Activated naive CD8-positive, alpha-beta T cell treated with anti-CD3 and anti-CD28 coated beads, Interleukin-2, amount 50 U/mL, for 24 hours (primary cell): ENCODE data around the gene TAF1A.
"Not testable (repeated sequence)": the region's sequence is repeated elsewhere in the genome, so short reads cannot be mapped to it uniquely, and the experiment has no call there.

Source experiments
- ATAC-seq: fragments of 150-1000 bp; cut with Tn5 transposase; one replicate; pipeline ENCODE4 v1.10.0; 2021
- DNase-seq: peaks from one replicate; pipeline ENCODE4 v3.0.0; 2021
- H3K27ac Mint-ChIP-seq: one replicate; pipeline ENCODE4 v1.8.0; 2021; ENCODE audit warnings: mild to moderate bottlenecking, mixed read lengths
- H3K27me3 Mint-ChIP-seq: one replicate; pipeline ENCODE4 v1.8.0; 2021; ENCODE audit warnings: mixed read lengths
- H3K36me3 Mint-ChIP-seq: one replicate; pipeline ENCODE4 v1.8.0; 2021; ENCODE audit warnings: low read depth, mixed read lengths
- H3K4me1 Mint-ChIP-seq: one replicate; pipeline ENCODE4 v1.8.0; 2021; ENCODE audit warnings: mixed read lengths
- H3K4me3 Mint-ChIP-seq: one replicate; pipeline ENCODE4 v1.8.0; 2021; ENCODE audit warnings: mild to moderate bottlenecking, moderate library complexity, mixed read lengths
- H3K9me3 Mint-ChIP-seq: one replicate; pipeline ENCODE4 v1.8.0; 2021; ENCODE audit warnings: mixed read lengths

Gene TAF1A

GRCh38 chr1:222616525-222616924, 26.8 kb upstream of the TAF1A start:
- Mint-ChIP-seq H3K4me3 (peak overlapping the region; percentile 82), H3K27me3 (peaks cover 9% of the 10 kb centered on the region), H3K27ac (no peak overlapping the region), H3K36me3 (peaks cover 5% of the 10 kb centered on the region), H3K9me3 (no peaks in the 10 kb centered on the region), H3K4me1 (peaks cover 26% of the 10 kb centered on the region)
- ATAC-seq, result no peak
- DNase-seq, result no peak

GRCh38 chr1:222613627-222614026, 23.9 kb upstream of the TAF1A start:
- peaks cover 11% of the 10 kb centered on the region for H3K27me3 Mint-ChIP-seq
- no peak overlapping the region for H3K27ac Mint-ChIP-seq
- peaks cover 12% of the 10 kb centered on the region for H3K9me3 Mint-ChIP-seq
- DNase-seq, result no peak
- peaks cover 2% of the 10 kb centered on the region for H3K4me1 Mint-ChIP-seq
- no peak for ATAC-seq
- H3K4me3 Mint-ChIP-seq, result no peak overlapping the region
- H3K36me3 Mint-ChIP-seq, result no peaks in the 10 kb centered on the region

DNA sequence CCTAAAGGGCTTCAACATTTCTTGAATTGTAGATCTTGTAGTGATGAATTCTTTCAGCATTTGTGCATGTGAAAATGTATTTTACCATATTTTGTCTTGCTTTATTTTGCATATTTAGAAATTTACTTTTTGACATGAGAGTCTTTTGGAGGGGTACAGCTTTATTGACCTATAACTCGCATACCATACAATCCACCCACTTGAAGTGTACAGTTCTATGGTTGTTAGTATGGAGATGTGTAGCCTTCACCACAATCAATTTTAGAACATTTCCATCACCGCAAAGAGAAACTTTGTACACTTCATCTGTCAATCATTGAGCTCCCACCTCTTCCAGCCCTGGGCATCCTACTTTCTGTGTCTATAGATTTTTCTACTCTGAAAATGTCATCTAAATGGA, 21.0 kb upstream of the TAF1A start:
- no peak overlapping the region for H3K27ac Mint-ChIP-seq
- DNase-seq, result no peak
- H3K27me3 Mint-ChIP-seq, result peaks cover 11% of the 10 kb centered on the region
- H3K9me3 Mint-ChIP-seq, result peaks cover 12% of the 10 kb centered on the region
- H3K4me3 Mint-ChIP-seq, result no peak overlapping the region
- H3K36me3 Mint-ChIP-seq, result no peaks in the 10 kb centered on the region
- ATAC-seq, result no peak
- no peaks in the 10 kb centered on the region for H3K4me1 Mint-ChIP-seq

DNA sequence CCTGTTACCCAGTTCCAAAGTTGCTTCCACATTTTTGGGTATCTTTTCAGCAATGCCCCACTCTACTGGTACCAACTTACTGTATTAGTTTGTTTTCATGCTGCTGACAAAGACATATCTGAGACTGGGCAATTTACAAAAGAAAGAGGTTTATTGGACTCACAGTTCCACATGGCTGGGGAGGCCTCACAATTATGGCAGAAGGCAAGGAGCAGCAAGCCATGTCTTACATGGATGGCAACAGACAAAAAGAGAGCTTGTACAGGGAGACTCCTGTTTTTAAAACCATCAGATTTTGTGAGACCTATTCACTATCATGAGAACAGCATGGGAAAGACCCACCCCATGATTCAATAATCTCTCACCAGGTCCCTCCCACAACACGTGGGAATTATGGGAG, 19.4 kb upstream of the TAF1A start:
- ATAC-seq, H3K4me3 Mint-ChIP-seq, H3K4me1 Mint-ChIP-seq, H3K36me3 Mint-ChIP-seq, H3K27me3 Mint-ChIP-seq, H3K27ac Mint-ChIP-seq, DNase-seq: not testable (repeated sequence)
- peaks cover 12% of the 10 kb centered on the region for H3K9me3 Mint-ChIP-seq

GRCh38 chr1:222606757-222607156, 17.0 kb upstream of the TAF1A start:
- no peak for ATAC-seq
- Mint-ChIP-seq H3K27ac (no peak overlapping the region), H3K9me3 (peaks cover 12% of the 10 kb centered on the region), H3K27me3 (peaks cover 2% of the 10 kb centered on the region), H3K4me3 (no peak overlapping the region), H3K4me1 (no peaks in the 10 kb centered on the region), H3K36me3 (no peaks in the 10 kb centered on the region)
- DNase-seq, result no peak

DNA sequence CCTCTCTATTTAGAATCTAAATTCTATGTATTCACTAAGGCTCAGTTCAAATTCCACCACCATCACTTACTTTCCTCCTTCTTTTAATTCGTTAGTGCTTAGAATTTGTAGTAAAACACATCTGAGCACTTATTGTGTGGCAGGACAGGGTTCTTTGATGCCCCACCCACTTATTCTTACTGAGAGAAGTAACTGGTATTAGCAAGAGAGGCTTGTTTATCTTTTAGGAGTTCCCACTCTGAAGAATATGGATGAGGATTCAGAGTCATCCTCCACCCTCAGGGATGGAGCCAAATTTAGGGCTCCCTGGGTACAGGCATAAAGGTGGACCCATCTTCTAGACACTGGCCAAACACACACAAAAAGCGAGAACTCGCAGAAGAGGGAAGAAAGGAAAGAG, 11.5 kb upstream of the TAF1A start:
- Mint-ChIP-seq H3K27ac (peak overlapping the region; percentile 32), H3K4me1 (peaks cover 8% of the 10 kb centered on the region), H3K9me3 (no peaks in the 10 kb centered on the region), H3K36me3 (no peaks in the 10 kb centered on the region), H3K4me3 (no peak overlapping the region), H3K27me3 (no peaks in the 10 kb centered on the region)
- no peak for DNase-seq
- no peak for ATAC-seq

DNA sequence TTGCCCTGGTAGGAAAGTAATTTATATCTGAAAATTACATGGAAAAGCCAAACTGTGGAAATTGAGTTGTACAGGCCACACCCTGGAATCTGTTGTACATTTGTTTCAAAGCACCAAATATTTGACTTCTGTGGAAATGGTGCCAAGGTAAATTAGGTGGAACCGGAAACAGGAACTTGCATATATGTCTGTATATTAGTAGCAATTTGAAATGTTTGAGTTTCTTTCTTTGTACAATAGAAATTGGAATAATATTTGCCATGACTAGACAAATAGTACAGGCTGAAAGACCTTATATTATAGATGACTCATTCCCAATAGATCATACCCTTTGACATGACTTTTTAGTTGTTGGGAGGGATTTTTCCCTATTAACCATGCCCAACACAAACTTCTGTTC, 10.5 kb upstream of the TAF1A start:
- DNase-seq (no peak), ATAC-seq (peak; percentile 43)
- no peak overlapping the region for H3K4me3 Mint-ChIP-seq
- no peaks in the 10 kb centered on the region for H3K9me3 Mint-ChIP-seq
- no peak overlapping the region for H3K27ac Mint-ChIP-seq
- H3K36me3 Mint-ChIP-seq, result no peaks in the 10 kb centered on the region
- no peaks in the 10 kb centered on the region for H3K27me3 Mint-ChIP-seq
- H3K4me1 Mint-ChIP-seq, result peaks cover 8% of the 10 kb centered on the region

DNA sequence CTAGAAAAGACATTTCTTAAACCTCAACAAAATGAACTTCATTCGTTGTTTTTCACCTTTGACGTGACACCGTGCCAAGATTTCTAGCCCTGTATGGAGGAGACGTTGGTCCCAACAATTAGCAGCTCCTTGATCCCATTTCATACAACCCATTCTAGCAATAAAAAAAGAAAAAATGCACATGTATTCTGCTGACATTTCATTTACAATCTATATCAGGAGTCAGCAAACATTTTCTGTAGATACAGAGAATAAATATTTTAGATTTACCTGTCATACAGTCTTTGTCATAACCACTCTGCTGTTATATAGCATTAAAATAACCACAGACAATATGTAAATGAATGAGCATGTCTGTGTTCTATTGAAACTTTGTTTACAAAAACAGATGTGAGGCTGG, 7.0 kb upstream of the TAF1A start:
- Mint-ChIP-seq H3K27ac (no peak overlapping the region), H3K4me3 (no peak overlapping the region), H3K36me3 (no peaks in the 10 kb centered on the region), H3K4me1 (peaks cover 8% of the 10 kb centered on the region), H3K9me3 (no peaks in the 10 kb centered on the region), H3K27me3 (no peaks in the 10 kb centered on the region)
- DNase-seq (no peak), ATAC-seq (no peak)

- H3K4me3 Mint-ChIP-seq, result no peak overlapping the region
Measured at GRCh38 chr1:222594789-222595188, 5.1 kb upstream of the TAF1A start.

GRCh38 chr1:222592171-222592570, 2.4 kb upstream of the TAF1A start:
- H3K27me3 Mint-ChIP-seq, result no peaks in the 10 kb centered on the region
- H3K36me3 Mint-ChIP-seq, result peaks cover 14% of the 10 kb centered on the region
- H3K9me3 Mint-ChIP-seq, result no peaks in the 10 kb centered on the region
- no peak overlapping the region for H3K27ac Mint-ChIP-seq
- no peak for ATAC-seq
- no peak overlapping the region for H3K4me3 Mint-ChIP-seq
- DNase-seq, result no peak
- peaks cover 31% of the 10 kb centered on the region for H3K4me1 Mint-ChIP-seq

More at GRCh38 chr1:222594789-222595188, 5.1 kb upstream of the TAF1A start:
- no peaks in the 10 kb centered on the region for H3K9me3 Mint-ChIP-seq
- no peaks in the 10 kb centered on the region for H3K27me3 Mint-ChIP-seq
- no peak overlapping the region for H3K27ac Mint-ChIP-seq
- peaks cover 9% of the 10 kb centered on the region for H3K4me1 Mint-ChIP-seq
- DNase-seq (no peak), ATAC-seq (no peak)
- no peaks in the 10 kb centered on the region for H3K36me3 Mint-ChIP-seq

DNA sequence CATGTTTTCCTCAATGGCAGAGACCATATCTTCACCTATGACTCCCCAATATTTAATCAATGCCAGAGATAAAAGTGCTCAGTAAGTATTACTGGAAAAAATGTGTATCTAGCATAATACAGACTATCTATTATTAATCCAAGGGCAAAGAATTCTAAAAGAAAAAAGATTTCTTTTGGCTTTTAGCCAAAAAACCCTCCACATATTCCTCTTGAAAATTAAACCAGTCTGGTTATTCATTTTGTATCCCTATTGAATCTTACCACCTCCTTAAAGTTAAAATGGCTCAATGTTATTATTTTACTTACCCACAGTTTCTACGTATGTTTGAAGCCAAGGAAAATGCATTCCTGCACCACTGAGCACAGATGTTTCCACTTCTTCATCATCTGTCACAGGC, 1.6 kb downstream of the TAF1A start:
- Mint-ChIP-seq H3K27me3 (no peaks in the 10 kb centered on the region), H3K27ac (peak overlapping the region; percentile 96), H3K4me1 (peaks cover 53% of the 10 kb centered on the region), H3K4me3 (peak overlapping the region; percentile 94), H3K36me3 (peaks cover 41% of the 10 kb centered on the region), H3K9me3 (no peaks in the 10 kb centered on the region)
- DNase-seq (no peak), ATAC-seq (no peak)

DNA sequence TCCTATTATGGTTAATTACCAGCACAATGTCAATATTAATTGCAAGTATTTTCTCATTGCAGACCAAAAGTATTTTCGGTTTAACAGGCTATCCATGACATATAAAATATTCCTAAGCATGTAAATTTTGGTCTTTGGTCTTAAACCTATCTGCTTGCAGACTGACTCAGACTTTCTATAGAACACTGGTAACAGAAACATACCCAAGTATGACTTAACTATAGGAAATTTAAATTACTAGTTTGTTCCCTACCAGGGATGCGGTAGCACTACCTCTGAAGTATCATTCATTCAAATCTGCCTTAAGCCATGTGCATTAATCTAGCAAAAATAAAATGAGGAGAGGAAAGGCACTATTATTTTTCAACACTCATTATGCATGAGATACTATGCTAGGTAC, 2.9 kb downstream of the TAF1A start:
- H3K4me1 Mint-ChIP-seq, result peaks cover 66% of the 10 kb centered on the region
- no peaks in the 10 kb centered on the region for H3K27me3 Mint-ChIP-seq
- peak; percentile 60 for ATAC-seq
- peaks cover 53% of the 10 kb centered on the region for H3K36me3 Mint-ChIP-seq
- H3K4me3 Mint-ChIP-seq, result peak overlapping the region; percentile 58
- no peak for DNase-seq
- H3K9me3 Mint-ChIP-seq, result no peaks in the 10 kb centered on the region
- H3K27ac Mint-ChIP-seq, result peak overlapping the region; percentile 66

GRCh38 chr1:222583079-222583478, 6.7 kb downstream of the TAF1A start:
- no peaks in the 10 kb centered on the region for H3K9me3 Mint-ChIP-seq
- ATAC-seq (no peak), DNase-seq (no peak)
- peak overlapping the region; percentile 49 for H3K27ac Mint-ChIP-seq
- peaks cover 47% of the 10 kb centered on the region for H3K4me1 Mint-ChIP-seq
- H3K36me3 Mint-ChIP-seq, result peaks cover 66% of the 10 kb centered on the region
- H3K27me3 Mint-ChIP-seq, result no peaks in the 10 kb centered on the region
- H3K4me3 Mint-ChIP-seq, result peak overlapping the region; percentile 48

DNA sequence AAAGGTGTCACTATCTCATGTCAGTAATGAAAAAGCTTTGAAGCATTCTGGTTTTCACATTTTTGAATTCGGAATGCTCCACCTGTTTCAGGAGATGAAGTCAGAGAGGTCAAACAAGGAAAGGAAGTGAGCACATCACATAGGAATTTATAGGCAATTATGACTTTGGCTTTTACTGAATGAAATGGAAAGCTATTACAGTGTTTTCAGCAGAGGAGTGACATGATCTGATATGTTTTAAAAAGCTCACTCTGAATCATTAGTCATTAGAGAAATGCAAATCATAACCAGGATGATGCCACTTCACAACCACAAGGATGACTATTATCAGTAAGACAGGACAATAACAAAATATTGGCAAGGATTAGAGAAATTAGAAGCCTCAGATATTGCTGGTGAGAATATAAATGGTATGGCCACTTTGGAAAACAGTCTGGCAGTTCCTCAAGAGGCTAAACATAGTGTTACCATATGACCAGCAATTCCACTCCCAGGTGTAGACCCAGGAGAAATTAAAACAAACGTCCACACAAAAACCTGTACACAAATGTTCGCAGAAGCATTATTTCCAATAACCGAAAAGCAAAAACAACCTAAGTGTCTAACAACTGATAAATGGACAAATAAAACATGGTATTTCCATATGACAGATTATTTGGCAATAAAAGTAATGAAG, 7.5 kb downstream of the TAF1A start:
- ATAC-seq, result peak; percentile 12
- H3K27ac Mint-ChIP-seq, result no peak overlapping the region
- H3K4me3 Mint-ChIP-seq, result no peak overlapping the region
- peaks cover 66% of the 10 kb centered on the region for H3K36me3 Mint-ChIP-seq
- peaks cover 40% of the 10 kb centered on the region for H3K4me1 Mint-ChIP-seq
- no peaks in the 10 kb centered on the region for H3K9me3 Mint-ChIP-seq
- DNase-seq, result no peak
- no peaks in the 10 kb centered on the region for H3K27me3 Mint-ChIP-seq

DNA sequence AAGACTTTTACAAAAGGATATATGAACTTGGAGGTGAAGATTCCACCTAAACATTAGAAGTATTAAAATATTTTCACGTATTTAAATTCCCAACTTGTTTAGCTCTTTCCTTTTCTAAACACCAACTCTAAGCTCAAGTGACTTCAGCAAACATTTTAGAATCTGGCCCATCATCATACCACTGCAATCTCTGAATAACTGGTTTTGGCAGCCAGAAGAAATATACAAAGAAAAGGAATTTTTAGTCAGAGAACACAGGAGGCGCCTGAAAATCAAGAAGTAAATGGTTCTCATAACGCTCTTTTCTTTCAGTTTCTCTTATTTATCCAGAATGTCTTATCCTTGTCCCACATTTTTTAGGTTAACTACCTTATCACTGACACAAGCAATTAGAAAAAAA, 10.4 kb downstream of the TAF1A start:
- H3K9me3 Mint-ChIP-seq, result no peaks in the 10 kb centered on the region
- ATAC-seq, result no peak
- peaks cover 20% of the 10 kb centered on the region for H3K4me1 Mint-ChIP-seq
- DNase-seq, result no peak
- no peak overlapping the region for H3K27ac Mint-ChIP-seq
- H3K36me3 Mint-ChIP-seq, result peaks cover 59% of the 10 kb centered on the region
- no peaks in the 10 kb centered on the region for H3K27me3 Mint-ChIP-seq
- no peak overlapping the region for H3K4me3 Mint-ChIP-seq

DNA sequence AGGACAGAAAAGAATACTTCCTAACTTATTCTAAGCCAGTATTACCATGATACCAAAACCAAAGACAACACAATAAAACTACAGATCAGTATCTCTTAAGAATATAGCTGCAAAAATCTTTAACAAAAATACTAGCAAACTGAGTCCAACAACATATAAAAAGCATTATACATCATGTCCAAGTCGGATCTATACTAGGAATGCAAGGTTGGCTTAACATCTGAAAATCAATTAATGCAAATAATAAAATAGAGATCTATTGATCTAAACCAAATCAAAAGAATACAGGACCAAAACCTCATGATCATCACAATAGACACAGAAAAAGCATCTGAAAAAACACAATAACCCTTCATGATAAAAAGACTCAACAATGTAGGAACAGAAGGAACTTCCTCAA, 18.9 kb downstream of the TAF1A start:
- peaks cover 63% of the 10 kb centered on the region for H3K36me3 Mint-ChIP-seq
- H3K9me3 Mint-ChIP-seq, result peaks cover 4% of the 10 kb centered on the region
- no peak overlapping the region for H3K27ac Mint-ChIP-seq
- ATAC-seq, result no peak
- no peaks in the 10 kb centered on the region for H3K27me3 Mint-ChIP-seq
- DNase-seq, result no peak
- peaks cover 6% of the 10 kb centered on the region for H3K4me1 Mint-ChIP-seq
- no peak overlapping the region for H3K4me3 Mint-ChIP-seq
